HG03354 (cell line): ENCODE measurements around the gene HLF.

Experiments
- ATAC-seq: cut with Tn5 transposase; IDR thresholded peaks from one replicate; pipeline ENCODE4 v1.9.1; 2021; ENCODE audit warnings: mild to moderate bottlenecking; ENCODE audit not compliant: unreplicated experiment, poor library complexity, severe bottlenecking

HLF gene

GRCh38 chr17:55272711-55273578 lies 8.2 kb downstream of the HLF start:
- no peak for ATAC-seq

- no peak for ATAC-seq
Observed at GRCh38 chr17:55273579-55274354, 9.0 kb downstream of the HLF start.

GRCh38 chr17:55274355-55275255 lies 9.8 kb downstream of the HLF start:
- no peak for ATAC-seq

DNA sequence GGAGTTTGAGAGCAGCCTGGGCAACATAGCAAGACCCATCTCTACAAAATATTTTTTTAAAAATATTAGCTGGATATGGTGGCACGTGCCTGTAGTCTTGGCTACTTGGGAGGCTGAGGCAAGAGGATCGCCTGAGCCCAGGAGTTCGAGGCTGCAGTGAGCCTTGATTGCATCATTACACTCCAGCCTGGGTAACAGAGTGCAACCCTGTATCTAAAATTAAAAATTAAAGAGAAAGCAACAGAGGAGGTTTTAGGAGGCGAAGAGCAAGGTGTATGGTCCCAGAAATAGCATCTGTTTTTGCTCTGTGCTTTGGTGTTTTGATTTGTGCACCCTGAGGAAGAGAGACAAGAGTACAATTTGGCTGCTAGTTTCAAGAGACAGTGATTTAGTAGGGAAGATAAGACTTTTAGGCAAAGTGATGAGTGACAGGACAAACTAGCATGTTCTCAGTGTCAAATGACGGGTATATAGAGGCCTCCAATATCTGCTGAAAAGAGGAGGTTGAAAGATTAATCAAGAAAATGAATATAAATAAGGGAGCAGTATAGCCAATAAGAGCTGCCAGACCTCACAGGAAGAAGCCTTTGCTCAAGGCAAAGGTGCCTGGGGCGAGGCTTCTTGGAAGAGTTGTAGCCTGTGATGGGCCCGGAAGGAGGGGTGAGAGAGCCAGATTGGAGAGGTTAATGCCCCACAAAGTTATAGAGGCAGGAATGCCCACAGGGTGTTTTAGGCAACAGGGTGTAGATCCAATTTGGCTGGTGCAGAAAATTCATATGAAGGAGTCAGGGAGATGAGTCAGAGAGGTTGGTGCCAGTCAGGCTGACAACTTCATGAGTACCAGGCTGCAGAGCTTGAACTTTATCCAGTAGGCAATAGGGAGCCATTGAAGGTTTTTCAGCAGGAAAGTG lies 11.4 kb downstream of the HLF start:
- ATAC-seq: no peak

DNA sequence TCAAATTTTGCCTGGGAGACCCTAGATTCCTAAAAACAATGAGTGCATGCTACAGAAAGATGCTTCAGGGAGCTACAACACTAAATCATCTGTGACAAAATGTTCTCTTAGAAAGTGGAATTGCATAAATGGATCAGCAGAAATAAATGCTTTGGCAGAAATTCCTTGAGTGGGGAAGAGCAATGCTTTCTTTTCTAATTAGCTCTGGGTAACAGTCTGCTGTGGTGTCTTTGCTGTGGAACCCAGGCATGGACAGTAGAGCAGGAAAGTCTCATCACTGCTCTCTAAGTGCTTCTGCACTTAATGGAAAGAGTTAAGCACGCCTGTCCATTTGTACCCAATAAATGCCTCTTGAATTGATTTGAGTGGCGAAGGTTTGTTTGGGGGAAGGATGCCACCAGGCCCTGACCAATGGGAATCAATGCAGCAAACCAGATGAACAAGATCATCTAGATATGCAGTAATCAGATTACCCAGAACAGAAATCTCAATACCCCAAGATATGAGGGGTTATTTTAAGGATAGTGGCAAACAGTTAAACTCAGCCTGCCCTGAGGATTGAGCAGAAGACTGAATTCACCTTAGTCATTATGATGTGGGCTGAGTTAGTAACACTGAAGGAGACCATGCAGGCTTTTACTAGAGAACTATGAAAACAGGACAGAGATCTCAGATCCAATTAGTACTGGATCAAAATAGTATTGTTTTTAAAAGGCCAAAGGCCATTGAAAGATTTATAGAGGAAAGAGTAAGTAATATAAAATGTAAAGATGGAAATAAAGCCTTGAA lies 13.6 kb downstream of the HLF start:
- ATAC-seq: no peak

- ATAC-seq: no peak
Observed at GRCh38 chr17:55279203-55279602, 14.4 kb downstream of the HLF start.

DNA sequence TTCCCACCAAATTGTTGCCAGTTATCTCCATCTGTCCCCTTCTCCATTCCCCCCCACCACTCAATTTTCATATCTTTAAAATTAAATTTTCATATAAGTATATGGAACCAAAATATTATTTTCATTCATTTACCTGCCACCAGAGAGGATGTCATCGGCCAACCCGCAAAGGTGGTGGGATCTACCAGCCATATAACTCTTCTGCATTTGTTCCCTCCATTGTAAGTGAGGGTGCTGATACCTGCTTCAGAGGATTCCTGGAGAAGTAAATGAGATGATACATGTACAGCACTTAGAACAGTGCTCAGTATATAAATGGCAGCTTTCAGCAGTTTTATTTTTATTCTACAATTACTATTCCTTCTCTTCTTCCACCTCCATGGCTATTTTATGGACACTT lies 15.0 kb downstream of the HLF start:
- ATAC-seq: no peak

DNA sequence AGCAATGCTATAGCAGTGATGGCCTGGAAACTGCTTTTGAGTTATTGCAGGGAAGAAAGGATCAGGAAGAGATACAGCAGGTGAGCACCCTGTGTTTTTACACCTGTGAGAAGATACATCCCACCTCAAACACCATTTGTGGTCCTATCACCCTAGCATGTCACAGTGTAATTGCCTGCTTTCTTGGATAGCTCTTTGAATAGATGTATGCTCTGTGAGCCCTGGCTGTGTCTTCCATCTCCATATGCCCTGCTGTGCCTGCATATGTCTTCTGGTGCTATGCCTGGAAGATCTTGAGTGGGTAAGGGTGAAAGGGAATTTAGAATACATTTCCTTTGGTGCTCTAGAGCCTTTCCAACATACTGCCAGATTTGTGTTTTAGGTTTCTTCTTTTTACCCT lies 15.5 kb downstream of the HLF start:
- ATAC-seq: no peak

DNA sequence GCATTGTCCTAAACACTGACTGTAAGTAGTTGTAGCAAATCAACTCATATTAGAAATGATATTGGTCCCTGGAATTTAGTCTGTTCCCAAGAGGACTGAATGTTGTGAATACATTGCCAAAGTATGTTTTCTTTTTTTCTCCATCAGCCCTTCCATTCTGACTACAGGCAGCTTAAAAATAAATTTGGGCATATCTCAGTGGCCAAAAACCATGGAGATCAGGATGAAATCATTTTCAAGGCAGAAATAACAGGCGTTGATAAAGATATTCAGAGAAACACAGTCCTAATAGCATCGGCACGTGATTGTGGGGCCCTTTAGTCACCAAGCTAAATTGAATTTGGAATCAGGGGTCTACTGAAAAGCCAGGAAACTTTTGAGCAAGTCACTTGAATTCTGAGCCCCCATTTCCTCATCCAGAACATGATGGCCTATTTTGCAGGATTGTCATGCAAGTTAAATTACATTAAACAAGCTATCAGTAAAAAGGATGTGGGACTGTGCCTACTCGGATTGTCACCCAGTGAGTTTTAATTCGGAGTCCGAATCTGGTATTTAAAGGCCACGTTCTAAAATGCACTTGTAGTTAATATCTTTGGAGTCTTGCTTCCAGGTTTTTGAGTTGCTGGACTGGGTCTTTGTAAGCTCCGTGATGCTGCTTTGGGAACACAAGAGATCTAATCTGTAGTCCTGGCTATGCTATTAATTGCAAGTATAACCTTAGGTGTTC lies 17.1 kb downstream of the HLF start:
- ATAC-seq: no peak

GRCh38 chr17:55282379-55282702 lies 17.6 kb downstream of the HLF start:
- ATAC-seq: no peak

DNA sequence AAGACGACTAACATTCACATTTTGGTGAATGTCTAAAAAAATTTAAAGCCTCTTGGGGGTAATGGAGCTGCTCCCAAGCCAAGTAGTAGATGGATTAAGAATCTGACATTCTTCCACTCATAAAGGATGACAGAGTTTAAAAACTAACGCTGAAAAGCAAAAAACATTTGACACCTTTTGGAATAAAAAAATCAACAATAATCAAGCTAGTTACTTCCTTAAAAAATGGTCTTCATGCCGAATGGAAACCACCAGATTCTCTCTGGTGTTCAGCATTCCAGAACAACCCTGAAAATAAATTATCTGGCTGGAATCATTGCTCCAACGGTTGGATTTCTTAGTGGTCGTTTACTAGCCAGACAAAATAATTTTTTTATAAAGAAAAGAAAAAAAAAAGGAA lies 18.0 kb downstream of the HLF start:
- ATAC-seq: no peak

GRCh38 chr17:55283256-55283965 lies 18.7 kb downstream of the HLF start:
- ATAC-seq: no peak

GRCh38 chr17:55284001-55284884 lies 19.5 kb downstream of the HLF start:
- ATAC-seq: peak; percentile 71

GRCh38 chr17:55284944-55285339 lies 20.2 kb downstream of the HLF start:
- ATAC-seq: no peak

- ATAC-seq: no peak
Observed at GRCh38 chr17:55285340-55286301, 20.9 kb downstream of the HLF start.
